Measurements from ENCODE around the gene JAM3. TPM values are rescaled to one million over a fixed set of nuclear protein-coding genes. Genes with fewer than 3 reads are reported as not detected.

JAM3 gene
- total and polyA plus RNA-seq, 2 of the 13 experiments (the other 11 are each of a cell fraction or from before 2014, with no cell fraction given) = 0.98 to 2.8 TPM

DNA sequence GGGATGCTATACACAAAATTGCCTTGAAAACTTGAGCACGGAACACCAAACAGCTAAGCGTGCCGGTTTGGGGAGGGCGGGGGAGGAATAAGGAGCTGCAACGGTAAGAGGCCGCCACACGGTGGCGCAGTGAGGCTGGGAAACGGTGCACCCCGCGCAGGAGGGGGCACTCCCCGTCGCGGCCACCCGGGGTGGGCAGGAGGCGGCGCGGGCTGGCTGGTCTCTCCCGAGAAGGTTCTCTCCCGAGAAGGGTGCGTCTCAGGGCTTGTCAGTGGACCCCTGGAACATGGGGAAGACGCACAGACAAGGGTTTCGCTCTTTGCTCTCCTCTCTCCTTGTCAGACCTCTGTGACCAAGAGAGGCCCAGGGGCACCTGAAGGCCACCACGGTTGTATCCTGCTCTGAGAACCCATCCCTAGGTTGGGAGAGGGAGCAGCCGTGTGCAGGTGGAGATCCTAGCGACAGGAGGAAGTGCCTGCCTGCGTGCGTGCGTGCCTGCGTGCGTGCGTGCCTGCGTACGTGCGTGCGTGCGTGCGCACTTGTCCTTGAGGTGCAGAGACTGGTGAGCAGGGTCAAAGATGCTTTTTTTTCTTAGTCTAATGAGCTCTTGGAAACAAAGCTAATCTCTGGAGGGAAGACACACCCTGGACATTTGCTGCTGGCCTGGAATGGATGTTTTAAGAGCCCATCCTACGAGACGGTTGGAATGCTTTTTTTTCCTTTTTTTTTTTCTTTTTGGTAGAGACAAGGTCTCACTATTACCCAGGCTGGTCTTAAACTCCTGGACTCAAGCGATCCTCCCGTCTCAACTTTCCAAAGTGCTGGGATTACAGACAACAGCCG, 18.1 kb upstream of the JAM3 start (continued):
- TF ChIP-seq, protein P1, sequence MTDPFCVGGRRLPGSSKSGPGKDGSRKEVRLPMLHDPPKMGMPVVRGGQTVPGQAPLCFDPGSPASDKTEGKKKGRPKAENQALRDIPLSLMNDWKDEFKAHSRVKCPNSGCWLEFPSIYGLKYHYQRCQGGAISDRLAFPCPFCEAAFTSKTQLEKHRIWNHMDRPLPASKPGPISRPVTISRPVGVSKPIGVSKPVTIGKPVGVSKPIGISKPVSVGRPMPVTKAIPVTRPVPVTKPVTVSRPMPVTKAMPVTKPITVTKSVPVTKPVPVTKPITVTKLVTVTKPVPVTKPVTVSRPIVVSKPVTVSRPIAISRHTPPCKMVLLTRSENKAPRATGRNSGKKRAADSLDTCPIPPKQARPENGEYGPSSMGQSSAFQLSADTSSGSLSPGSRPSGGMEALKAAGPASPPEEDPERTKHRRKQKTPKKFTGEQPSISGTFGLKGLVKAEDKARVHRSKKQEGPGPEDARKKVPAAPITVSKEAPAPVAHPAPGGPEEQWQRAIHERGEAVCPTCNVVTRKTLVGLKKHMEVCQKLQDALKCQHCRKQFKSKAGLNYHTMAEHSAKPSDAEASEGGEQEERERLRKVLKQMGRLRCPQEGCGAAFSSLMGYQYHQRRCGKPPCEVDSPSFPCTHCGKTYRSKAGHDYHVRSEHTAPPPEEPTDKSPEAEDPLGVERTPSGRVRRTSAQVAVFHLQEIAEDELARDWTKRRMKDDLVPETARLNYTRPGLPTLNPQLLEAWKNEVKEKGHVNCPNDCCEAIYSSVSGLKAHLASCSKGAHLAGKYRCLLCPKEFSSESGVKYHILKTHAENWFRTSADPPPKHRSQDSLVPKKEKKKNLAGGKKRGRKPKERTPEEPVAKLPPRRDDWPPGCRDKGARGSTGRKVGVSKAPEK (CRISPR knock-in tag; IDR thresholded peaks at IDR 0.05; ENCODE audit: borderline replicate concordance) = 0 out of 2 replicates have a peak, but pooled peaks have one; percentile 36
- TF ChIP-seq MIER2 (CRISPR knock-in tag; IDR thresholded peaks at IDR 0.05) (no peak), BCL6 (CRISPR knock-in tag; IDR thresholded peaks at IDR 0.05) (no peak), ZNF343 (CRISPR knock-in tag; IDR thresholded peaks at IDR 0.05) (no peak), ZNF644 (CRISPR knock-in tag; IDR thresholded peaks at IDR 0.05; ENCODE audit: low read depth) (no peak), ZNF564 (CRISPR knock-in tag; IDR thresholded peaks at IDR 0.05) (no peak), MBD4 (IDR thresholded peaks at IDR 0.05; ENCODE audit: borderline replicate concordance, low read length) (no peak), ZNF720 (CRISPR knock-in tag; IDR thresholded peaks at IDR 0.05) (no peak), HNRNPLL (IDR thresholded peaks at IDR 0.05; ENCODE audit: low read depth, low read length, poor library complexity, severe bottlenecking) (peak; percentile 30), SAFB2 (CRISPR knock-in tag; IDR thresholded peaks at IDR 0.05; ENCODE audit: borderline replicate concordance, low read depth) (no peak), ZNF44 (CRISPR knock-in tag; IDR thresholded peaks at IDR 0.05) (no peak), CEBPB (IDR thresholded peaks at IDR 0.05; ENCODE audit: borderline replicate concordance, low read depth, low read length) (no peak), KAT7 (CRISPR knock-in tag; IDR thresholded peaks at IDR 0.05; ENCODE audit: borderline replicate concordance) (no peak), NFE2L2 (IDR thresholded peaks at IDR 0.05; ENCODE audit: low read length) (no peak), EED (CRISPR knock-in tag; IDR thresholded peaks at IDR 0.05) (no peak), ZNF558 (CRISPR knock-in tag; IDR thresholded peaks at IDR 0.05; ENCODE audit: borderline replicate concordance) (no peak), SMARCE1 (IDR thresholded peaks at IDR 0.05; ENCODE audit: borderline replicate concordance) (no peak)
- TF ChIP-seq, protein P2, sequence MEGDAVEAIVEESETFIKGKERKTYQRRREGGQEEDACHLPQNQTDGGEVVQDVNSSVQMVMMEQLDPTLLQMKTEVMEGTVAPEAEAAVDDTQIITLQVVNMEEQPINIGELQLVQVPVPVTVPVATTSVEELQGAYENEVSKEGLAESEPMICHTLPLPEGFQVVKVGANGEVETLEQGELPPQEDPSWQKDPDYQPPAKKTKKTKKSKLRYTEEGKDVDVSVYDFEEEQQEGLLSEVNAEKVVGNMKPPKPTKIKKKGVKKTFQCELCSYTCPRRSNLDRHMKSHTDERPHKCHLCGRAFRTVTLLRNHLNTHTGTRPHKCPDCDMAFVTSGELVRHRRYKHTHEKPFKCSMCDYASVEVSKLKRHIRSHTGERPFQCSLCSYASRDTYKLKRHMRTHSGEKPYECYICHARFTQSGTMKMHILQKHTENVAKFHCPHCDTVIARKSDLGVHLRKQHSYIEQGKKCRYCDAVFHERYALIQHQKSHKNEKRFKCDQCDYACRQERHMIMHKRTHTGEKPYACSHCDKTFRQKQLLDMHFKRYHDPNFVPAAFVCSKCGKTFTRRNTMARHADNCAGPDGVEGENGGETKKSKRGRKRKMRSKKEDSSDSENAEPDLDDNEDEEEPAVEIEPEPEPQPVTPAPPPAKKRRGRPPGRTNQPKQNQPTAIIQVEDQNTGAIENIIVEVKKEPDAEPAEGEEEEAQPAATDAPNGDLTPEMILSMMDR (CRISPR knock-in tag; IDR thresholded peaks at IDR 0.05) = peak; percentile 92
- TF ChIP-seq, protein P3, sequence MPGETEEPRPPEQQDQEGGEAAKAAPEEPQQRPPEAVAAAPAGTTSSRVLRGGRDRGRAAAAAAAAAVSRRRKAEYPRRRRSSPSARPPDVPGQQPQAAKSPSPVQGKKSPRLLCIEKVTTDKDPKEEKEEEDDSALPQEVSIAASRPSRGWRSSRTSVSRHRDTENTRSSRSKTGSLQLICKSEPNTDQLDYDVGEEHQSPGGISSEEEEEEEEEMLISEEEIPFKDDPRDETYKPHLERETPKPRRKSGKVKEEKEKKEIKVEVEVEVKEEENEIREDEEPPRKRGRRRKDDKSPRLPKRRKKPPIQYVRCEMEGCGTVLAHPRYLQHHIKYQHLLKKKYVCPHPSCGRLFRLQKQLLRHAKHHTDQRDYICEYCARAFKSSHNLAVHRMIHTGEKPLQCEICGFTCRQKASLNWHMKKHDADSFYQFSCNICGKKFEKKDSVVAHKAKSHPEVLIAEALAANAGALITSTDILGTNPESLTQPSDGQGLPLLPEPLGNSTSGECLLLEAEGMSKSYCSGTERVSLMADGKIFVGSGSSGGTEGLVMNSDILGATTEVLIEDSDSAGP (CRISPR knock-in tag; IDR thresholded peaks at IDR 0.05; ENCODE audit: borderline replicate concordance) = 0 out of 2 replicates have a peak, but pooled peaks have one; percentile 46
- TF ChIP-seq, protein P4, sequence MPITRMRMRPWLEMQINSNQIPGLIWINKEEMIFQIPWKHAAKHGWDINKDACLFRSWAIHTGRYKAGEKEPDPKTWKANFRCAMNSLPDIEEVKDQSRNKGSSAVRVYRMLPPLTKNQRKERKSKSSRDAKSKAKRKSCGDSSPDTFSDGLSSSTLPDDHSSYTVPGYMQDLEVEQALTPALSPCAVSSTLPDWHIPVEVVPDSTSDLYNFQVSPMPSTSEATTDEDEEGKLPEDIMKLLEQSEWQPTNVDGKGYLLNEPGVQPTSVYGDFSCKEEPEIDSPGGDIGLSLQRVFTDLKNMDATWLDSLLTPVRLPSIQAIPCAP (CRISPR knock-in tag; IDR thresholded peaks at IDR 0.05; ENCODE audit: low read depth) = no peak
- TF ChIP-seq, protein P5, sequence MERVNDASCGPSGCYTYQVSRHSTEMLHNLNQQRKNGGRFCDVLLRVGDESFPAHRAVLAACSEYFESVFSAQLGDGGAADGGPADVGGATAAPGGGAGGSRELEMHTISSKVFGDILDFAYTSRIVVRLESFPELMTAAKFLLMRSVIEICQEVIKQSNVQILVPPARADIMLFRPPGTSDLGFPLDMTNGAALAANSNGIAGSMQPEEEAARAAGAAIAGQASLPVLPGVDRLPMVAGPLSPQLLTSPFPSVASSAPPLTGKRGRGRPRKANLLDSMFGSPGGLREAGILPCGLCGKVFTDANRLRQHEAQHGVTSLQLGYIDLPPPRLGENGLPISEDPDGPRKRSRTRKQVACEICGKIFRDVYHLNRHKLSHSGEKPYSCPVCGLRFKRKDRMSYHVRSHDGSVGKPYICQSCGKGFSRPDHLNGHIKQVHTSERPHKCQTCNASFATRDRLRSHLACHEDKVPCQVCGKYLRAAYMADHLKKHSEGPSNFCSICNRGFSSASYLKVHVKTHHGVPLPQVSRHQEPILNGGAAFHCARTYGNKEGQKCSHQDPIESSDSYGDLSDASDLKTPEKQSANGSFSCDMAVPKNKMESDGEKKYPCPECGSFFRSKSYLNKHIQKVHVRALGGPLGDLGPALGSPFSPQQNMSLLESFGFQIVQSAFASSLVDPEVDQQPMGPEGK (CRISPR knock-in tag; IDR thresholded peaks at IDR 0.05) = peak; percentile 83
